ENCODE data around the gene SCAMP4.

The SCAMP4 gene

GRCh38 chr19:1858412-1859081 is 46.7 kb upstream of the SCAMP4 start:
- no peak overlapping the region for H3K4me3 ChIP-seq (ENCODE audit: control insufficient read depth, low read depth, low read length)
- DNase-seq (ENCODE audit: low read depth) = no peak
- TF ChIP-seq, protein P1, sequence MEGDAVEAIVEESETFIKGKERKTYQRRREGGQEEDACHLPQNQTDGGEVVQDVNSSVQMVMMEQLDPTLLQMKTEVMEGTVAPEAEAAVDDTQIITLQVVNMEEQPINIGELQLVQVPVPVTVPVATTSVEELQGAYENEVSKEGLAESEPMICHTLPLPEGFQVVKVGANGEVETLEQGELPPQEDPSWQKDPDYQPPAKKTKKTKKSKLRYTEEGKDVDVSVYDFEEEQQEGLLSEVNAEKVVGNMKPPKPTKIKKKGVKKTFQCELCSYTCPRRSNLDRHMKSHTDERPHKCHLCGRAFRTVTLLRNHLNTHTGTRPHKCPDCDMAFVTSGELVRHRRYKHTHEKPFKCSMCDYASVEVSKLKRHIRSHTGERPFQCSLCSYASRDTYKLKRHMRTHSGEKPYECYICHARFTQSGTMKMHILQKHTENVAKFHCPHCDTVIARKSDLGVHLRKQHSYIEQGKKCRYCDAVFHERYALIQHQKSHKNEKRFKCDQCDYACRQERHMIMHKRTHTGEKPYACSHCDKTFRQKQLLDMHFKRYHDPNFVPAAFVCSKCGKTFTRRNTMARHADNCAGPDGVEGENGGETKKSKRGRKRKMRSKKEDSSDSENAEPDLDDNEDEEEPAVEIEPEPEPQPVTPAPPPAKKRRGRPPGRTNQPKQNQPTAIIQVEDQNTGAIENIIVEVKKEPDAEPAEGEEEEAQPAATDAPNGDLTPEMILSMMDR (IDR thresholded peaks at IDR 0.05; ENCODE audit: control insufficient read depth, insufficient read depth, low read depth, low read length, missing control alignments) = no peak

- H3K4me3 ChIP-seq (ENCODE audit: control insufficient read depth, low read depth, low read length) = peak overlapping the region; percentile 96
- TF ChIP-seq, protein P1 (IDR thresholded peaks at IDR 0.05; ENCODE audit: control insufficient read depth, insufficient read depth, low read depth, low read length, missing control alignments) = no peak
- no peak for DNase-seq (ENCODE audit: low read depth)
Measured at GRCh38 chr19:1859331-1859781, 45.8 kb upstream of the SCAMP4 start.

- no peak for DNase-seq (ENCODE audit: low read depth)
- TF ChIP-seq, protein P1 (IDR thresholded peaks at IDR 0.05; ENCODE audit: control insufficient read depth, insufficient read depth, low read depth, low read length, missing control alignments) = no peak
- peak overlapping the region; percentile 96 for H3K4me3 ChIP-seq (ENCODE audit: control insufficient read depth, low read depth, low read length)
Measured at GRCh38 chr19:1860042-1860775, 45.0 kb upstream of the SCAMP4 start.

DNA sequence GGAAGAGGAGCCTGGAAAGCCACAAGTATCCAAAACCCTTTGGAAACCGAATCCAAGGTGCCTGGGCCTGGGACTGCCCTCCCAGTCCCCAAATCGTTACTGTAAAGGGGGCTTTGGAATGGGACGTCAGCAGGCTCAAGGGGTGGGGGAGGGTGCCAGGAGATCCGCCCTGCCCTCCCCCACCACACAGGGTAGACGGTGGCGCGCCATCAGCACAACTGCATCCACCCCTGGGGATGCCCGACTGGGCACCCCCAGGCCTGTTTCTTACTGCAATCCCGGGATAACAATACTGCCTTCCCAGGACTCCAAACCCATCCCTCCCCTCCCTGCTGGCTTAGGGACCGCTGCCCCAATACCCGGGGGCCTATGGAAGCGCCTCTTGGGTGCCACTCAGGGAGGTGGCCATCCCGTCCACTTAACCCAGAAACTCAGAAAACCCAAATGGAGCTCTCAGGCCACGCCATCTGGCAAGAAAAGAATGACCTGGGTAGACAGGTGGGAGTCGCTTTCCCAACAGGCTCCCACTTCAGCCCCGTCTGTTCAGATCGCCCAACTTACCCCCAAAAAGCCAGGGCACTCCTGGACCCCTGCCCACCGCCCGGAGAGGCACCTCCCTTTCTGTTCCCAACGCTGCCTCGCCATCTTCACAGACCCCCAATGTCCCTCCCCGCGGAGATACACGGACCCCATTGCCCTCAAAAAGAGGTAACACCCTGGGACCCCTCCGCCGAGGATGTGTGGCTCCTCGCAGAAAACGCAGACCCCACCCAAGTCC is 44.2 kb upstream of the SCAMP4 start:
- DNase-seq (ENCODE audit: low read depth) = no peak
- H3K4me3 ChIP-seq (ENCODE audit: control insufficient read depth, low read depth, low read length) = peak overlapping the region; percentile 96
- TF ChIP-seq, protein P1 (IDR thresholded peaks at IDR 0.05; ENCODE audit: control insufficient read depth, insufficient read depth, low read depth, low read length, missing control alignments) = no peak

- TF ChIP-seq, protein P1 (IDR thresholded peaks at IDR 0.05; ENCODE audit: control insufficient read depth, insufficient read depth, low read depth, low read length, missing control alignments) = no peak
- DNase-seq (ENCODE audit: low read depth) = no peak
- peak overlapping the region; percentile 96 for H3K4me3 ChIP-seq (ENCODE audit: control insufficient read depth, low read depth, low read length)
Measured at GRCh38 chr19:1861599-1862031, 43.6 kb upstream of the SCAMP4 start.

DNA sequence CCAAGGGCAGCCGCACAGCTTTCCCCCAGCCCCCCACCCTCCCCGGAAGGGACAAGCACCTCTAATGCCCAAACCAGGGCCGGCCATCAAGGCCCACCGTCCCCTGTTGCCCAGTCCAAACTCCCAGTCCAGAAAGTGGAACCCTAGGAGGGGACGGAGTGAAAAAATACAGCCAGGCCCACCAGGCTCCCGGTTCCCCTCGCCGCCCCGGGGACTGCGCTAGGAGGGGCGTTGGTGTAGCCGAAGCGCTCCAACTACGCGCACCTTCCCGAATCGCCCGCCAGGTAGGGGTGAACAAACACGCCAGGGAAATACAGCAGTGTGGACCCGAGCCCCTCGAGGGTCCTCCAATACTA is 43.2 kb upstream of the SCAMP4 start:
- TF ChIP-seq, protein P1 (IDR thresholded peaks at IDR 0.05; ENCODE audit: control insufficient read depth, insufficient read depth, low read depth, low read length, missing control alignments) = no peak
- peak overlapping the region; percentile 96 for H3K4me3 ChIP-seq (ENCODE audit: control insufficient read depth, low read depth, low read length)
- DNase-seq (ENCODE audit: low read depth) = no peak
